ENCODE results near the gene FRRS1.
"Not testable (repeated sequence)": the region's sequence is repeated elsewhere in the genome, so short reads cannot be mapped to it uniquely, and the experiment has no call there.

Gene FRRS1

DNA sequence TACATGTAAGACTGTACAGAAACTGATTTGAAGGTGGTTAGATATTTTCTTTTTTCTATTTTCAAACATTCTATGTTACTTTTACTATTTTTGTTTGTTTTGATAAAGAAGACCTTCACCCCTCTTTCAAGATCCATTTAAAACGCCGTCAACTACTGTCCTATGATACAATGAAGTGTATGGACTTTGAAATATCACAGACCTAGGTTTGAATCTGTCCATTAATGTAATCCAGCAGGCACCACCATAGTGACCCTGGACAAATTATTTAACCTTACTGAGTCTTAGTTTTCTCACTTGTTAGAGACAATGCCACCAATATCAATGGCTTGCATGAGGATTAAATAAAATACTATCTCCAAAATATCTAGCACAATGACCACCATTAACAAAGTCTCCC, 2.0 kb downstream of the FRRS1 start:
- no peak for DNase-seq

DNA sequence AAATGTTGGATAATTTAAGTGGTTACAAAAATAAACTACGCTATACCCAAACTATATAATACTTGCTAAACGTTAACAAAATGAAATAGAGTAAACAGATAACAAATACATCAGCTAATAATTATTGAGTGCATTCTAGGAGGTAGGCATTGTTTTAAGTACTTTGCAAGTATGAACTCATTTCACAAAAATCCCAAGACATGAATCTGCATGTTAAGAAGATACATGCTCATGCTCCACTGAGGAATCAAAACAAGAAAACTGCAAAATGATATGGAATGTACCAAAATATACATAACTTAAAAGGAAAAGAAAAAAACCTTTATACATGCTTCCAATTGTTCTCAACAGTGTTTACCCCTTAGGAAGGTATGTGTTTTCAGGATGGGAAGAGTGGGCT, 2.5 kb downstream of the FRRS1 start:
- no peak for DNase-seq

DNA sequence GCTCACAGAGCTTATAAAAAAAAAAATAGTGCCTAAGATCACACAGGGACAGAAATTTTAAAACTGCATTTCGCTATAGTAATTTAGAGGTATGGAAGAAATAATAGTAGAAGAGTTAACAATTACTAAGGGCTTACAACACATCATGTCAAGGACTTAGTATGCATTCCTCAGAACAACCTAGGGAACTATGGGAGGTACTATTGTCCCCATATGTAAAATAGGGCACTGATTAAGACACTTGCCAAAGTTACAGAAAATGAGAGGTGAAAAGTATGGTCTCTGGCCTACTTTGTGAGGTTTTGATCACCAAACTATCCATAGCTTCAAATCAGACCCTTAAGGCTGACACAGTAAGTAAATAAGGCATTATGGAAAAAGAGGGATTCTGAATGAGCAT, 4.7 kb downstream of the FRRS1 start:
- DNase-seq, result no peak

DNA sequence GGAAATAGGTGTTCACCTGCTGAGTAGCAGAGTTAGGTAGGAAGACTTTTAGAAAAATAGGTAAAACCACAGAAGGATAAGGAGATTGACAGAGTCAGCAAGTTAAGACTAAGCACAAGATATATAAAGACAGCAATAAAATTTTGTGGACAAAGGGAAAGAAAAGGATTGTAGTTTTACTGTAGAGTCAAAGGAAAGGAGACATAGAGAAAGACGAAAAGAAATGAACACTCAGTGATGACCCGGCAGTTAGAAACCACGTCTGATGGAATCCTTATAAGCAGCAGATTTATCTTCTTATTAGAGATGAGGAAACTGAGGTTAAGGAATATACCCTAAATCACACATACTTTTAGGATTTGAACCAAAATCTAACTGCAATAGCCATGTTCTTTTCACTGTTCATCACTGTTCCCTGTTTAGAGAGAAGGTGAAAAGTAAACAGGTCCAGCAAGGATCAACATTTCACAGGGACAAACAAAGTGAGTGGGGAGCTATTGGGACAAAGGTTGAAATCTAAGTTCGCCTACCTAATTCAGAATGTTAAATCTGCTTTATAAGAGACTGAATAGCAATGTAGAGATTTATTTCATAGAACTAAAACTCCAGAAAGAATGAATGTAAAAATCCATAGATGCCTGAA, 6.8 kb downstream of the FRRS1 start:
- no peak for DNase-seq

DNA sequence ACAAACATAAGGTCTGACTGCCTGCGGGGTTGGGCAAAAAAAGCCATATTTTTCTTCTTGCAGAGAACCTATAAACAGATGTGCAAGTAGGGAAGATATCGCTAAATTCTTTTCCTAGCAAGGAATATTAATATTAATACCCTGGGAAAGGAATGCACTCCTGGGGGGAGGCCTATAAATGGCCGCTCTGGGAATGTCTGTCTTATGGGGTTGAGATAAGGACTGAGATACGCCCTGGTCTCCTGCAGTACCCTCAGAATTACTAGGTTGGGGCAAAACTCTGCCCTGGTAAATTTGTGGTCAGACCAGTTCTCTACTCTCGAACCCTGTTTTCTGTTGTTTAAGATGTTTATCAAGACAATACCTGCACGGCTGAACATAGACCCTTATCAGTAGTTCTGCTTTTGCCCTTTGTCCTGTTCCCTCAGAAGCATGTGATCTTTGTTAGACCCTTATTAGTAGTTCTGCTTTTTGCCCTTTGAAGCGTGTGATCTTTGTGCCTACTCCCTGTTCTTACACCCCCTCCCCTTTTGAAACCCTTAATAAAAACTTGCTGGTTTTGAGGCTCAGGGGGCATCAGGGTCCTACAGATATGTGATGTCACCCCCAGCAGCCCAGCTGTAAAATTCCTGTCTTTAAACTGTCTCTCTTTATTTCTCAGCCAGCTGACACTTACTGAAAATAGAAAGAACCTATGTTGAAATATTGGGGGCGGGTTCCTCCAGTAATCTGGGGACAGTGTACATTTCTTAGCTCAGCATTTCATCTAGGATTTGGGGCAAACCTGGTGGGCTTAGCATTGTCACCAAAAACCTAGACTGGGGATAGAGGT, 7.5 kb downstream of the FRRS1 start:
- not testable (repeated sequence) for DNase-seq

DNA sequence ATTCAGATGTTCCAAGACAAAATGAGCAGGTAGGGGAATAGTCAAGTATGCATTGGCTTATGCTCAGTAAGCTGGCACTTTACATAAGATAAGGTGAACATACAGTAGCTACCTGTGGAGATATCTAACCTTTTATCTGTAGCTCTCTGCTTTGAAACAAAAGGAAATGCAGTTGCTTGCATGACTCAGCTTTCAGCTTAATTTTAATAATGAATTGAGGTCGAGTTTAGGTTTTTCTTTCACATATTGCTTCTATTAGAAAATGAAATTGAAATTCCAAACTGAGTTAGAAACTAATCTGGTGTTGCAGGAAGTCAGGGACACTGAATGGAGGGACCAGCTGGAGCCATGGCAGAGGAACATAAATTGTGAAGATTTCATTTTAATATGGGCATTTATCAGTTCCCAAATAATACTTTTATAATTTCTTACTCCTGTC, 8.3 kb downstream of the FRRS1 start:
- no peak for DNase-seq

DNA sequence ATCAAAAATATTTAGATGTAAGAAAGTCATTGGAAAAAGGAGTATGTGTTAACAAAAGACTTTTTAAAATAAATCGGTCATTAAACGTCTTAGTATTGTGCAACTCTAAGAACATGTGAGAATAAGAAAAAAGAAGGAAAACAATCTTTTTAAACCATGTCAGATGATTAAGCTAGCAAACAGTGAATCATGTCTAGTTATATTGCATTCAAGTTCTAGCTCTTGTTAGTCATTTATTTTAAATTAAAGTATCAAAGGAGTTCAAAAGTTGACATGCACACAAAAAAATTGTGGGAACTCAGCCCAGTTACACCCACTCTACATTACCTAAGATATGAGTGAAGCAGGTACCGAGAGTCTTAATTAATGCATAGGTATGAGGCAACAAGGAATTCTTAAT, 9.8 kb downstream of the FRRS1 start:
- no peak for DNase-seq

DNA sequence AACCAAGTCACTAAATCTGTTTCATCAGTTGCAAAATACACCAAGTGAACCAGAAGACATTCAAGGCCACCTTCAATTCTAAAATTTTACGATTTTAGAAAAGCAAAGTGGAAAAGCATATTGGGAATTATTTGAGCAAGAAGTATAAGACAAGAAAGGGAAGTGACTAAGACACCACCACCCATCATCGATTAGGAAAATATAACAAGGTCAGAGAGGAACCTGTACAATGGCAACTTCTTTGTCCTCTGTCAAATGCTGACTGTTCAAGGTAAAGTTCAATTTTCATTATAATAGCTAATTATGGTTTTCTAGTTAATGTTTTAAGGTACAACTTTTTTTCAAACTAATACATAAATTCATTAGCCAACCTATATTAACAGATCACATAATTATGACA, 10.8 kb downstream of the FRRS1 start:
- DNase-seq, result no peak

DNA sequence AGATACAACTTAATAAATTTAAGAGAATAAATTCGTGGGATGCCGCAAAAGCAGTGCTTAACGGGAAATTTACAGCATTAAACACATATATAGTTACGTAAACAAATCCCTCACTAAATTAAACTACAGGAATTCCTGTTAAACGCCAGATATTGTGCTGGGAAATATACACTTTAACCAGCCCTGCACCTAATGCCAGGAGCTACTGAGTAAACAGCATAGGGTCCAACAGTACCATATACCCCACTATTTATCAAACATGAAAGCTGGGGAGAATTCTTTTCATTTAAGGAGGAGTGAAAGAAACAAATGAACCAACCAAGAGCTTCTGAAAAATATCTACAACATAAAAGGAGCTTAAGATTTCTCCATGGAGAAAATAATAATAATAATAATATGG, 11.7 kb downstream of the FRRS1 start:
- DNase-seq, result no peak

DNA sequence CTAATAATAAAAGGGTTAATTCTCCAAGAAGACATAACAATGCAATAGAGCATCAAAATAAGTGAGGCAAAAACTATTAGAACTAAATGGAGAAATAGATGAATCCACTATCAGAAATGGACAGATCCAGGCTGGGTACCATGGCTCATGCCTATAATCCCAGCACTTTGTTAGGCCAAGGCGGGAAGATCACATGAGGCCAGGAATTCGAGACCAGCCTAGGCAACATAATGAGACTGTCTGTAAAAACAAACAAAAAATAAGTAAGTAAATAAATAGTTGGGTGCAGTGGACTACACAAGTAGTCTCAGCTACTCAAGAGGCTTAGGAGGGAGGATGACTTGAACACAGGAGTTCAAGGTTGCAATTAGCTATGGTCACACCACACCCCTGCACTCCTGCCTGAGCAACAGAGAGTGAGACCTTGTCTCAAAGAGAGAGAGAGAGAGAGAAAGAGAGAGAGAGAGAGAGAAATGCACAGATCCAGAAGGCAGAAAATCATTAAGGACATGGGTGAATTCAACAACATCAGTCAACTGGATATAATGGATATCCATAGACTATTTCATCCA, 12.3 kb downstream of the FRRS1 start:
- no peak for DNase-seq

DNA sequence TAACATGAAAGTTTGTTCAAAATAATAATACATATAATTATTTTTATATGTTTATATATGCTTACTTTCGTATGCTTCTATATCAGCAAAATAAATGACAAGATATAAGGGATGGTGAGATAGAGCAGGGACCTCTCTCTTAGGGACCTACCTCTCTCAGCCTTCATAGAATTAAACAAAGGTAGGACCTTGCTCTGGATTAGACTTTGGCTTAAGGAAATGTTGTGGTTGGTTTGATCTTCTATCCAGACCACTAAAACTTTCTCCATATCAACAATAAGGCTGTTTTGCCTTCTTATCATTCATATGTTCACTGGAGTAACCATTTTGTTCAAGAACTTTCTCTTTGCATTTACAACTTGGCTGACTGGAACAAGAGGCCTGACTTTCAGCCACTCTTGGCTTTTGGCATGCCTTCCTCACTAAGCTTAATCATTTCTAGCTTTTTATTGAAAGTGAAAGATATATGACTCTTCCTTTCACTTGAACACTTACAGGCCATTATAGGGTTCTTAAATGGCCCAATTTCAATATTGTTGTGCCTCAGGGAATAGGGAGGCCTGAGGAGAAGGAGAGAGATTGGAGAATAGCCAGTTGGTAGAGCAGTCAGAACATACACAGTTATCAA, 14.4 kb downstream of the FRRS1 start:
- no peak for DNase-seq

DNA sequence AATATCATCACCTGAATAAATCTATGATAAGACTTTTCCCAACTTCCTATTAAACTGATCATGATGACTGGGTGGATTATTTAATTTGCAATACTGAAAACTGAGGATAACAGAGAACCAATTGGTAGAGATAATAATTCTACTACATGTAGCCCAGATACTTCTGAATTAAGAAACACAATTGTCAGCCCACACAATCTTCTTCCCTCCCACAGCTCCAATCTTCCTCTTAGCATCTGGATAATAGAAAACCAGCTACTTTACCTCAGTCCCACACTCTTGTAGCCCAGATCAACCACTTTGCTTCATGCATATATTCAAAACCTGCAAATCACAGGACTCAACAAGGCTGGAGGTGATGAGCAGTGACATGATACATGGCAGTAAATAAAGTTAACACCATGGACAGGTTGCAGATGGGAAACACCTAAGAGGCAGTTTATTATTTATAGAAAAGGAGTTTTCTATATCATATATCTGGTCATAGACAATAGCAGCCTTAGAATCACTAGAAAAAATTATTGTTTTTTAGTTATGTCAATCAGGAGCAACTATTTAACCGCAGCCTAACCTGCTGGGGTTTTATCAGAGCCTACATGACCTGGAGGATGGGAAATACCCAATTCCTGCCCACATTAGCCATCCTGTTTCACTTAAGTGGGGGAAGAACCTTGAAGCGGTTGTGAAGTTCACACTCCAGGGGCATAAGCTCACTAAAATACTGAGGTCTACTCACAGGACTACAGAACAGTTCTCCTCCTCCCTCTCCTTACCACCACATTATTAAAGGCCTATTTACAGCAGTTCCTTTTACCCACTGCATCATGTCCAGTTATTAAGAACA, 16.7 kb downstream of the FRRS1 start:
- no peak for DNase-seq

DNA sequence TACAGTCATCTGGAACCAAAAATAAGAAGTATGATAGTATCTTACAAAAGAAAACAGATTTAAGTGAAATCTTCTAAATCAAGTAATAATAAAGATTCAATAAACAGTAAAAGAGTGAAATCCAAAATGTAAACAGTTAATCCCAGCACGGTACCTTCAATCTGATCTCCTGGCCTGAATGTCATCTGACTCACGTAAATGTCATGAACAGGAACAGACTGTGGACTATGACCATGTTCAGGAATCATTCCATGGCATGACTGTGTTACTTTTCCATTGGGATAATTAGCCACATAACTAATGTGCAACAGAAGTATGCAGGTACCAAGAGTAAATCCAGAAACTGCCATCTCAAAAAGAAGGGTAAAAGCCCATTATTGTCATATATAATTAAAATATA, 18.0 kb downstream of the FRRS1 start:
- DNase-seq, result no peak

DNA sequence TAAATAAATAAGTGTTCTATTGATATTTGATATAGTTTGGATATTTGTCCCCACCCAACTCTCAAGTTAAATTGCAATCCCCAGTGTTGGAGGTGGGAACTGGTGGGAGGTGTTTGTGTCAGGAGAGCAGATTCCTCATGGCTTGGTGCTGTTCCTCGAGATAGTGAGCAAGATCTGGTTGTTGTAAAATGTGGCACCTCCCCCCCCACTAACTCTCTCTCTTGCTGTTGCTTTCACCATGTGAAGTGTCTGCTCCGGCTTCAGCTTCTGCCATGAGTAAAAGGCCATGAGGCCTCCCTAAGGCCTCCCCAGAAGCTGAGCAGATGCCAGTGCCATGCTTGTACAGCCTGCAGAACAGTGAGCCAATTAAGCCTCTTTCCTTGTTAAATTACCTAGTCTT, 20.8 kb downstream of the FRRS1 start:
- no peak for DNase-seq

DNA sequence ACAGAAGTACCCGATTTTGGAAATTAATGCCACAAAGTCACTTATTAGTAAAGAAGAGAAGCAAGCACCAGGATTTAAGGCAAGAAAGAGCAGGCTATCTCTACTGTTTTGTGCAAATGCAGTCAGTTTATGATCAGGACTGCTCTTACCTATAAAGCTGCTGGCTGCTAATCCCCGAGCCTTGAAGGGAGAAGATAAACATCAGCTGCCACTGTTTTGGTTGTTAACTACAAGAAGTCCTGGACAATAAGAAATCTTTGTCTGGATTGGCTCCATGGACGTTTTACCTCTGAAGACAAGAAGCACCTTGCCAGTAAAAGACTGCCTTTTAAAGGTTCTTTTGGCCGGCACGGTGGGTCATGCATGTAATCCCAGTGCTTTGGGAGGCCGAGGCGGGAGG, 21.4 kb downstream of the FRRS1 start:
- DNase-seq, result no peak

DNA sequence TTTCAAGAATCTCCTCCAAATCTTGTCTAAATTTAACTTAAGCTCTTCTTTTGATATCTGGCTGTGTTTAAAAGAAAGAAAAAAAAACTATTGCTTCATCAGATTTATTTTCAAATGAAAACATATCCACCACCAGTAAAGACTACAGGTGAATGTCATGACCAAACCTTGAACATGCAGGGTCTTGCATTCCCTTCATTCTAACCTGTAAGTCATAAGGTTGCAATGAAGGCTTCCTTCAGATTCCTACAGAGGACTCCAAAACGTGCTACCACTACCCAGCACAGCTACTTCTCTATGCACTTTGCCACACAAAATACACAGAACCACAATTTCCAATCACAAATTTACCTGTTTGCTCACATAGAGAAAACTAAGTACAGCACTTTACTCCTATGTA, 26.3 kb downstream of the FRRS1 start:
- DNase-seq, result no peak

DNA sequence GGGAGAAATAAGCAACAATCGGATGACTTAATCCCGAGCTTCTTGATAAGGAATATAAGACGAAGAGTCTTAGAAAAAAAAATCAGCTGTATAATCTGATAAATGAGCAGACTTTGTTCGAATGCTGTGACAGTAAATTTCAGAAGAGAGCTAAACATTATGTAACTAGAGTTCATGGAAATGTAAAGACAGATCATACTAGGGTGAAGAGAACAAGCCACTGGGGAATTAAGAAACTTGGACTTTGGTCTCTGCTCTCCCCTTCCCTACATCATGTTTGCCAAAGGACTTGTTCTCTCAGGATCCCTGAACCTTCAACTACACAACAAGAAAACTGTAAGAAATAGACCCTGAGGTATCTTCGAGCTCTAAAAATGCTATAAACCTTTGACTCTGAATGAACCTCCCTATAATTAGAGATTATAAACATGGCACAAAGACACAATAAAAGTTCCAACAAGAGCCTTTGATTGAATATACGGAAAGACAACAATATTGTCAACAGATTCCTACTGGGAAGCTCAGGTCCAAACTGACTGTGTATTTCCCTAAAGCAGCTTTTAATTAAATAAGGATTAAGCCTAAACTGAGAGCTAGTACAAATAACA, 27.5 kb downstream of the FRRS1 start:
- DNase-seq, result no peak

DNA sequence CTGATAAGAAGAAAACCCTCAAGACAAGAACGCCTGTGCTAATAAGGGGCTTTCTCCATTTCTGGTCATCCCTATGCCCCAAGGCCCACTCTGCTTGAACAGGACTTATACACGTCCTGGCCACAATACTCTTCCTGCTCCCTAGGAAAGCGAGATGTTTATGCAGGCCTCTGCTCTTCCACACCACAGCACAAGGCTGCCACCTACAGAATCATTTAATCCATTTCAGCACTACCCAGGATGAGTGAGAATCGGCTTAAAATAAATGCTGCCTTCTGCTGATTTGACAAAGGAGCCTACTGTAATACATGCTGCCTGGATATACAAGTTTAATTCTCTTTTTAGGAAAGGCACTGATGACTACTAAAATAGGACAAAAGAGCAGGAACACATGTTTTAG, 29.4 kb downstream of the FRRS1 start:
- DNase-seq, result no peak

DNA sequence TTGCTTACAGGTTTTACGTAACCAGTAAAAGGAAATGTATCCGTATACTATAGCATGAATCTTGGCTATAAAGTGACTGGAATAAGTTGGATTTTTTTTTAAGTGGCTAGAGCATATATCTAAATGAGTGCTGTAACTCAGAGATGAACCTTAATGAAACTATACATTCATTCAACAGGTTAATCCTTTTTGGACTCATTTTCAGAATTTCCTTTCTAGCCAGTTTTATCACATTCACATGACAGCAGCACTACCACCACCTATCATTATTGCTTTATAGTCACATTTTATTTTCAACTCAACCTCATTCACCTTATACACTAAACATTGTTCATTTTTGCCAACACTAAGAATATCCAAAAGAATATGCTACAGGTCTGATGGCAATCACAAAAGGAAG, 30.6 kb downstream of the FRRS1 start:
- no peak for DNase-seq

DNA sequence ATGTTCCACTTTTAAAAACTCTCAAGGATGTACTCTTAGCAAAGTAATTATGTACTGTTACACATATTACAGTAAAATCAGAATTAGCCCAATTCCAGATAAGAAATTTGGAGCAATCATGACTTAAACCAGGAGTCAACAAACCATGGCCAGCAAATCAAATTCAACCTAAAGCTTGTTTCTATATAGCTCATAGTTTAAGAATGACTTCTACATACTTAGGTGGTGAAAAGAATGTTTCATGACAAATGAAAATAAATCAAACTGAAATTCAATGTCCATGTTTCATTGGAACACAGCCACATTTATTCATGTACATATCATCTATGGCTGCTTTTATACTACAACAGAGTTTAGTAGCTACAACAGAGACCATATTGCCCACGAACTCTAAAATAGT, 35.1 kb downstream of the FRRS1 start:
- DNase-seq, result no peak

DNA sequence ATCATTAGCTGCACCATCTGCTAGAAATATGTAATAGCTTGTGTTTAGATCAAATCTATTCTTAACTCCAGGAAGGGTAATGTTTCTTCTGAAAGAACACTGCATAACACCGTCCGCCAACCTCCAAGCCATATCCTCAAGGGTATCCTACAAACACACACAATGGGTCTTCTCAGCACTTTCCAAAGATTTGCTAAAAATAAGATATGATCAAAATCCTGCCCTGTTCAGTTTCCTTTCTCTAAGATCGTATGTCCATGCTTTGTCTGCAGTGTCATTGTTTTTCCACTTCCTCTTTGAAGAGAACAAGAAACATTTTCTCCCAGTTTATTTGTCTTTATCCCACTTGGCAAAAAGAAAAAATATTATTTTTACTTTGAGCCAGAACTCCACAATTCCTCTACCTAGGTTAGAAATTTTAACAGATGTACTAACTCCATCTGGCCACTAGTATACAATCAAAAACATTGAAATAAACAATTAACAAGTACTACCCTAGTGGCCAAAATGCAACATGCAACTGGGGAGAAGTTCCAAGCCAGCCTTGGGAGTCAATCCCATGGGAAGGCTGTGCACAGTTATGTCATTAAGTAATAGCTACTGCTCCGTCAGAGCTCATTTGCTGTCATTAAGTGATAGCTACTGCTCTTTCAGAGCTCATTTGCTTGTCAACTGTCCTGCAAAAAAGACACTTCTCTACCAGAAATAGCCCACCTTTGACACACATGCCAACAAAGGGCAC, 37.8 kb downstream of the FRRS1 start:
- no peak for DNase-seq
